Ovary (tissue), 9 donors: ENCODE results near the gene TBC1D22B. TPM values are rescaled to one million over a fixed set of nuclear protein-coding genes. Genes with fewer than 3 reads are reported as not detected.
"Not testable (repeated sequence)": the region's sequence is repeated elsewhere in the genome, so short reads cannot be mapped to it uniquely, and the experiment has no call there.

Experiments
- DNase-seq, 5 donors: peaks; one replicate each; pipeline ENCODE4 v3.0.0-alpha.2; 2019 to 2020
- H3K27ac ChIP-seq, 2 donors: fragments of 200-600 bp; one replicate each; pipeline versions ENCODE4 v1.5.1 to v1.8.0; 2019 to 2022
- H3K27me3 ChIP-seq: fragments of 200-600 bp; one replicate; pipeline ENCODE4 v1.8.0; 2022
- H3K36me3 ChIP-seq: fragments of 200-600 bp; sonication (generic); one replicate; pipeline ENCODE4 v1.5.1; 2019
- H3K4me1 ChIP-seq: one replicate; pipeline ENCODE4 v1.8.1; 2013; ENCODE audit warnings: mild to moderate bottlenecking, moderate library complexity; ENCODE audit not compliant: insufficient read depth
- H3K4me3 ChIP-seq: fragments of 200-600 bp; sonication (generic); one replicate; pipeline ENCODE4 v1.5.1; 2017
- H3K9me3 ChIP-seq, 2 donors: fragments of 200-600 bp in 1 of 2; sonication (generic) in 1 of 2; one replicate each; pipeline versions ENCODE4 v1.5.1 to v1.8.1; 2013 to 2019; ENCODE audit warnings: mild to moderate bottlenecking in 1 of 2, moderate library complexity in 1 of 2
- CTCF ChIP-seq, 3 donors: fragments of 450-650 bp in 2 of 3; fragments of 200-600 bp in 1 of 3; IDR thresholded peaks; one replicate each; pipeline versions ENCODE4 v1.5.1 to v1.8.0; 2016 to 2022; ENCODE audit warnings: antibody characterized with exemption in 3 of 3, mild to moderate bottlenecking in 1 of 3
- EP300 ChIP-seq: sonication (generic); formaldehyde crosslinking; IDR thresholded peaks from one replicate; pipeline ENCODE4 v1.6.1; 2017; ENCODE audit warnings: antibody characterized with exemption
- POLR2A ChIP-seq: fragments of 450-650 bp; IDR thresholded peaks from one replicate; pipeline ENCODE4 v1.6.1; 2017; ENCODE audit warnings: antibody characterized with exemption, mild to moderate bottlenecking, moderate library complexity
- WGBS, 3 donors: extraction: QIAGEN DNeasy Blood & Tissue Kit in 1 of 3; methylation state at CpG; one replicate each; pipeline versions ENCODE4 v1.1.5 to v1.1.7; 2013 to 2017; 5-methylcytosine and 5-hydroxymethylcytosine counted together
- intact Hi-C, 4 donors: fragments of 100-400 bp; cut with DNase I; formaldehyde crosslinking; loops; one replicate each; pipeline versions ENCODE4 v1.11.0 to v1.15.1; 2022 to 2023
- polyA plus RNA-seq, 2 donors: library from polyadenylated mRNA; stranded (reverse); fragments of 200-250 nt in 1 of 2; fragments of 350-450 nt in 1 of 2; fragmentation: Illumina TruSeq in 1 of 2; extraction: RNeasy Lipid Tissue Mini Kit (QIAGEN cat#74804) in 1 of 2; gene quantifications; one replicate each; pipeline ENCODE4 v1.2.3, GENCODE V29; 2013 to 2014
- total RNA-seq, 7 donors: library from RNA; depleted of rRNA in 2 of 7; stranded (reverse); fragments of >200 nt in 2 of 7; fragmentation: NEBNext Ultra II Directional in 3 of 7; extraction: Animal tissue kit (Norgen Biotek cat#: 25700) in 3 of 7; gene quantifications; one replicate each; pipeline versions ENCODE4 v1.1.0 to v1.2.4, GENCODE V29; 2016 to 2023
- donor health status: DM: no; HTN: no; CAD: no; lungs with moderate emphysema.
- donor health status: DM: no; HTN: no; CAD: no.
- donor health status: Bipolar disorder and iron deficiency.
- donor health status: DM: yes; HTN: yes; CAD: no.
- donor health status: DM: no; HTN: no; CAD: no.
- donor health status: DM: yes; HTN: yes; CAD: no.

The TBC1D22B gene
- total and polyA plus RNA-seq, 9 donors, result 7.4 to 17.7 (median 12.8) TPM

DNA sequence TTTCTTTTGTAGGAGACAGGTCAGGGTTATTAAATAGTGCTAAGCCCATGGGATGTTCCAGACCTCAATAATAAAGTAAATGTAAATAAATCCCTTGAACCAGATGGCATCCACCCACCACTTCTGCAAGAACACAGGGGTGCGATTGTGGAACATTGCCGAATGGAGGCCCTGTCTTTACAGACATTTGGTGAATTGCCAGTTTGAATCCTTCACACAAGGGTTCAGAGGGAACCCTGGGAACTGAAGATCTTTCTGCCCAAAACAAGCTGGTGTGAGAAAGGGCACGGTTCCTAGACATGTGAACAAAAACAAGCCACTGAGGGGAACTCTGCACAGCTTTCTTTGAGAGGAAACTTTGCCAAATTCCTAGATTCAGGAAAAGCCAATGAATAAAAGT, 66.0 kb downstream of the TBC1D22B start:
- Histone ChIP-seq H3K27me3 (no peaks in the 10 kb centered on the region), H3K9me3 (no peaks in the 10 kb centered on the region), H3K27ac (peak overlapping the region in 1 of 2 donors; percentile 14), H3K36me3 (no peaks in the 10 kb centered on the region), H3K4me1 (no peaks in the 10 kb centered on the region), H3K4me3 (no peak overlapping the region)
- TF ChIP-seq CTCF (IDR thresholded peaks at IDR 0.05) (no peak), POLR2A (no peak), EP300 (no peak)
- intact Hi-C loops, result loop anchor here in 1 of 4 donors (10.0 kb wide), 1 partner anchor 371 kb away; the partner anchor contains the start of gene MDGA1
- WGBS, 3 donors, result 4 to 26% (median 11%) methylated on average over 3 of the region's 3 CpGs
- no peak for DNase-seq

DNA sequence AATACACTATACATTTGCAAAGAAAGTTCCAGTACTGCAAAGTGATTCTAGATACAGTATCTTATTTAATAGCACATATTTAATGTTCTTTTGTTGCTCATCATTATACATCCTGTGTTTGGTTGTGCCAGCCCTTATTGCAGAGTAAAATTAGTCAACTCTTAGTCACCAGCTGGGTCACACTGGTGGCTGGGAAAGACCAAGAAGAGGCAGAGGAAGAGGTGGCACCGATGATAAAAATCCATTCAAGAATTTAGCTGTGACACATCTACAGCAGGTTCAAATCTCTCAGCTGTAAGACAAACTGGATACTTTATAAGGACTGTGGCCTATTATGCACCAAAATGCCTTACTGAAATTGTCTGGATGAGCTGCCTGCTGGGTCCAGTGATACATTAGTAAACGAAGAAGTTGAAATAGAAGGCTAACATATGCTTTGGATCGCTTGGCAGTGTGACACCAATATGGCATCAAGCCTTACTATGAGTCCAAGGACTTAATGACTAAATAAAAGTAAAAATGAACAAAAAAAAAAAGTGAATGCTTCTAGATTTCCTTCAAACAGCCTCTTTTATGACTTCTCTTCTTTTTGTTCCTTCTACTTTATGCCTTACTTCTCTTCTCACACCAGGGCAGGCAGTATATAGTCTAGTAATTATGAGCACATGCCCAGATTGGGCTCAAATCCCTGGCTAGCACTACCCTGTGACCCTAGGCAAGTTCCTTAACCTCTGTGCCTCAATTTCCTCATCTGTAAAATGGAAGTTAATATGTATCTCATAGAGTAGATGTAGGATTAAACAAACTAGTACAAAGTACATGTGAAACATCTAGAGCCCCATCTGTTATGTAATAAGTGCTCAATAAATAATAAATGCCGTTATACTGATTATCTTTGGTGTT, 66.8 kb downstream of the TBC1D22B start:
- no peak for DNase-seq
- no peak for TF ChIP-seq EP300
- no peak for TF ChIP-seq CTCF (IDR thresholded peaks at IDR 0.05)
- no peak for TF ChIP-seq POLR2A
- Histone ChIP-seq H3K4me1 (no peaks in the 10 kb centered on the region), H3K27me3 (no peaks in the 10 kb centered on the region), H3K4me3 (no peak overlapping the region), H3K36me3 (no peaks in the 10 kb centered on the region), H3K27ac (no peak overlapping the region), H3K9me3 (no peaks in the 10 kb centered on the region)
- intact Hi-C loops, result loop anchor here in 1 of 4 donors (10.0 kb wide), 1 partner anchor 370 kb away; the partner anchor contains the start of gene MDGA1
- WGBS, 3 donors, result 43 to 75% (median 58%) methylated on average over 4 of the region's 4 CpGs

DNA sequence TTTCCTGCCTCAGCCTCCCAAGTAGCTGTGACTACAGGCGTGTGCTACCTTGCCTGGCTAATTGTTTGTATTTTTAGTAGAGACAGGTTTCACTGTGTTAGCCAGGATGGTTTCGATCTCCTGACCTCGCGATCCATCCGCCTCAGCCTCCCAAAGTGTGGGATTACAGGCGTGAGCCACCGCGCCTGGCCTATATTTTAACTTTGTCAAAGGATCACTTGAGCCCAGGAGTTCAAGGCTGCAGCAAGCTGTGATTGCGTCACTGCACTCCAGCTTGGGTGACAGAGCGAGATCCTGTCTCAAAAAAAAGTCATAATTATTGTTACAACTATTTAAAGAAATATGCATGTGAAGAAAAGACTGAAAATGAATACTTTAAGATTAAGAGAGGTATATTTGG, 72.8 kb downstream of the TBC1D22B start:
- WGBS, 3 donors, result 93 to 96% (median 94%) methylated on average over 10 of the region's 10 CpGs
- H3K36me3 ChIP-seq, H3K27ac ChIP-seq, H3K9me3 ChIP-seq, H3K27me3 ChIP-seq, H3K4me3 ChIP-seq, H3K4me1 ChIP-seq, DNase-seq, intact Hi-C loops: not testable (repeated sequence)

DNA sequence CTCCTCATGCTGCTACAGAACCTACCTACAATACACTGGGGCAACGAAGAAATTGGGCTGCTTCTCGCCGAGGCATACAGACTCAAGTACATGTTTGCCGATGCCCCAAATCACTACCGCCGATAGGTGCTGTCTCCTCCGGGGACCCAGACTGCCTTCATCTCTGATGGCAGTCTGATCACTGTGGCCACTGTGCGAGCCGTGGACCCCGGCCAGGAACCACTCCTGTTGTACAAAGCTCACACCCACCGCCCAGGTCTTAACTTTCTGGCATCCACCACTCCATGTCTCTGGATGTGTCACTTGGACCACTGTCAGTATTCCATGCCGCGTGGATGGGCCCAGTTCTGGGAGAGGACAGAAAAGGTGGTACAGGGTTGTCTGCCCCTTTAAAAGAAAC, 73.5 kb downstream of the TBC1D22B start:
- no peak overlapping the region for H3K4me3 ChIP-seq
- no peaks in the 10 kb centered on the region for H3K36me3 ChIP-seq
- H3K4me1 ChIP-seq, result no peaks in the 10 kb centered on the region
- WGBS, 3 donors, result 95 to 96% (median 95%) methylated on average over 13 of the region's 13 CpGs
- no peaks in the 10 kb centered on the region for H3K27me3 ChIP-seq
- no peak for DNase-seq
- H3K9me3 ChIP-seq, result no peaks in the 10 kb centered on the region
- TF ChIP-seq CTCF (IDR thresholded peaks at IDR 0.05) (no peak), EP300 (no peak), POLR2A (no peak)
- no peak overlapping the region for H3K27ac ChIP-seq
- intact Hi-C loops, result no loop called here

DNA sequence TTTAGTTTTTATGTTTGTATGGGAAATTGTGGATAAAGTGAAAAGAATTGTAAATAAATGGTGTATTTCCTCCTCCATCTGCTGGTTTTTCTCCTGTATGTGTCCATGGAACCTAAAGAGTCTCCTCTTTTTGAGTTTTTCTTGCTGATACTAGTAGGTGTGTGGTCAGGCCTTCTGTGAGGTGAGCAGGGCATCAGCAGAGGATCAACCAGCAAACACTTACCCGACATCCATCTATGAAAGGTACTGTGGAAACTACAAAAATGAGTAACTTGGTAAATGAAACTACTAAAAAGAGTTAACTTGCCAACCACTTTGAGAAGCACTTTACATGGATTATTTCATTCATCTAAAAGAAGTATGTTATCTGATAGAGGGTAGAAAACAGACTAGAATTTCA, 75.3 kb downstream of the TBC1D22B start:
- no peaks in the 10 kb centered on the region for H3K36me3 ChIP-seq
- no peak overlapping the region for H3K27ac ChIP-seq
- no peaks in the 10 kb centered on the region for H3K27me3 ChIP-seq
- 93 to 100% (median 95%) methylated on average over 1 of the region's 1 CpG for WGBS, 3 donors
- DNase-seq, result no peak
- intact Hi-C loops, result no loop called here
- H3K9me3 ChIP-seq, result no peaks in the 10 kb centered on the region
- no peaks in the 10 kb centered on the region for H3K4me1 ChIP-seq
- no peak for TF ChIP-seq POLR2A
- no peak for TF ChIP-seq EP300
- no peak for TF ChIP-seq CTCF (IDR thresholded peaks at IDR 0.05)
- no peak overlapping the region for H3K4me3 ChIP-seq
